HEK293 (cell line): ENCODE data around the gene HOXC10.
A peak's percentile ranks its signal among the peaks of the same experiment; 100 is the strongest.

Source experiments
- CTCF ChIA-PET: fragments of 350-600 bp; formaldehyde crosslinking; extraction: SDS; loops from one replicate; lab custom pipeline; 2021; ENCODE audit warnings: antibody characterized with exemption; lab: Yijun Ruan, JAX
- POLR2A ChIA-PET: fragments of 300-600 bp; formaldehyde crosslinking; extraction: SDS; loops from one replicate; lab custom pipeline; 2020; ENCODE audit warnings: antibody characterized with exemption, inconsistent platforms; lab: Yijun Ruan, JAX
- H3K27ac ChIP-seq: fragments of 200-500 bp; sonication (Bioruptor generic); 2 replicates; pipeline ENCODE4 v1.5.1; 2014; ENCODE audit warnings: low read depth, low read length, control low read depth, inconsistent platforms; ENCODE audit errors: extremely low read depth
- H3K36me3 ChIP-seq, 2 experiments: fragments of 200-500 bp in 1 of 2; sonication (Bioruptor generic) in 1 of 2; 1 replicate in 1 of 2; 2 replicates in 1 of 2; pipeline ENCODE4 v1.5.1; 2014 to 2017; ENCODE audit warnings: inconsistent platforms in 2 of 2, low read length in 2 of 2; ENCODE audit not compliant: control insufficient read depth in 2 of 2, insufficient read depth in 1 of 2
- H3K4me1 ChIP-seq: fragments of 200-500 bp; sonication (Bioruptor generic); 2 replicates; pipeline ENCODE4 v1.5.1; 2014; ENCODE audit warnings: mild to moderate bottlenecking, low read length, inconsistent platforms; ENCODE audit not compliant: control insufficient read depth, insufficient read depth
- H3K4me3 ChIP-seq: 2 replicates; pipeline ENCODE4 v1.5.1; 2011; ENCODE audit warnings: low read depth, mild to moderate bottlenecking, control low read depth, low read length, moderate library complexity
- H3K9me3 ChIP-seq: fragments of 200-500 bp; sonication (Bioruptor generic); 2 replicates; pipeline ENCODE4 v1.5.1; 2014; ENCODE audit warnings: low read depth, low read length, inconsistent platforms; ENCODE audit not compliant: control insufficient read depth, insufficient read depth
- HOXC10 ChIP-seq: sonication (generic); formaldehyde crosslinking; IDR thresholded peaks from 2 replicates; pipeline ENCODE4 v1.8.1; 2023; ENCODE audit warnings: mild to moderate bottlenecking, missing genetic modification reagents
- IKZF3 ChIP-seq: fragments of 450-650 bp; IDR thresholded peaks from 2 replicates; pipeline ENCODE4 v1.5.0; 2018; ENCODE audit warnings: missing biosample characterization, mild to moderate bottlenecking, missing genetic modification characterization, moderate library complexity
- ZBTB48 ChIP-seq: fragments of 450-650 bp; formaldehyde crosslinking; IDR thresholded peaks from 2 replicates; pipeline ENCODE4 v1.5.1; 2016; ENCODE audit warnings: missing biosample characterization, missing genetic modification characterization
- ZBTB8A ChIP-seq: fragments of 450-650 bp; formaldehyde crosslinking; IDR thresholded peaks from 2 replicates; pipeline ENCODE4 v1.5.1; 2016; ENCODE audit warnings: missing biosample characterization, missing genetic modification characterization
- ZIC2 ChIP-seq: fragments of 450-650 bp; formaldehyde crosslinking; IDR thresholded peaks from 2 replicates; pipeline ENCODE4 v1.5.1; 2016; ENCODE audit warnings: missing biosample characterization, missing genetic modification characterization
- ZNF112 ChIP-seq: fragments of 450-650 bp; formaldehyde crosslinking; IDR thresholded peaks from 2 replicates; pipeline ENCODE4 v1.5.0; 2017; ENCODE audit warnings: missing biosample characterization, missing genetic modification characterization
- ZNF174 ChIP-seq: fragments of 450-650 bp; formaldehyde crosslinking; IDR thresholded peaks from 2 replicates; pipeline ENCODE4 v1.5.0; 2017; ENCODE audit warnings: missing biosample characterization, mild to moderate bottlenecking, missing genetic modification characterization
- ZNF221 ChIP-seq: fragments of 450-650 bp; formaldehyde crosslinking; IDR thresholded peaks from 2 replicates; pipeline ENCODE4 v1.5.1; 2017; ENCODE audit warnings: missing biosample characterization, missing genetic modification characterization, borderline replicate concordance
- ZNF404 ChIP-seq: fragments of 450-650 bp; formaldehyde crosslinking; IDR thresholded peaks from 2 replicates; pipeline ENCODE4 v1.5.1; 2017; ENCODE audit warnings: missing biosample characterization, missing genetic modification characterization
- ZNF416 ChIP-seq: fragments of 450-650 bp; formaldehyde crosslinking; IDR thresholded peaks from 2 replicates; pipeline ENCODE4 v1.5.1; 2016; ENCODE audit warnings: missing biosample characterization, missing genetic modification characterization
- ZNF426 ChIP-seq: fragments of 450-650 bp; formaldehyde crosslinking; IDR thresholded peaks from 2 replicates; pipeline ENCODE4 v1.5.1; 2017; ENCODE audit warnings: missing biosample characterization, missing genetic modification characterization, mild to moderate bottlenecking, inconsistent platforms, moderate library complexity
- ZNF433 ChIP-seq: fragments of 450-650 bp; formaldehyde crosslinking; IDR thresholded peaks from 2 replicates; pipeline ENCODE4 v1.5.1; 2016; ENCODE audit warnings: missing biosample characterization, missing genetic modification characterization, low read depth
- ZNF510 ChIP-seq: fragments of 450-650 bp; formaldehyde crosslinking; IDR thresholded peaks from 2 replicates; pipeline ENCODE4 v1.5.1; 2018; ENCODE audit warnings: mild to moderate bottlenecking, missing genetic modification characterization, missing biosample characterization; ENCODE audit not compliant: insufficient replicate concordance
- ZNF521 ChIP-seq: fragments of 450-650 bp; formaldehyde crosslinking; IDR thresholded peaks from 2 replicates; pipeline ENCODE4 v1.5.1; 2017; ENCODE audit warnings: missing biosample characterization, mild to moderate bottlenecking, missing genetic modification characterization
- ZNF596 ChIP-seq: fragments of 450-650 bp; IDR thresholded peaks from 2 replicates; pipeline ENCODE4 v1.5.0; 2018; ENCODE audit warnings: missing biosample characterization, mild to moderate bottlenecking, missing genetic modification characterization, moderate library complexity
- ZNF660 ChIP-seq: fragments of 450-650 bp; IDR thresholded peaks from 2 replicates; pipeline ENCODE4 v1.5.1; 2018; ENCODE audit warnings: missing biosample characterization, mild to moderate bottlenecking, missing genetic modification characterization
- ZNF776 ChIP-seq: fragments of 450-650 bp; formaldehyde crosslinking; IDR thresholded peaks from 2 replicates; pipeline ENCODE4 v1.5.0; 2017; ENCODE audit warnings: missing biosample characterization, missing genetic modification characterization, borderline replicate concordance
- TF ChIP-seq, protein P1 (sequence below): fragments of 450-650 bp; formaldehyde crosslinking; IDR thresholded peaks from 2 replicates; pipeline ENCODE4 v1.5.1; 2017; ENCODE audit warnings: missing biosample characterization, missing genetic modification characterization
- TF ChIP-seq, protein P2 (sequence below): fragments of 450-650 bp; formaldehyde crosslinking; IDR thresholded peaks from 2 replicates; pipeline ENCODE4 v1.5.1; 2016; ENCODE audit warnings: missing biosample characterization, missing genetic modification characterization
- TF ChIP-seq, protein P3 (sequence below): fragments of 450-650 bp; formaldehyde crosslinking; IDR thresholded peaks from 2 replicates; pipeline ENCODE4 v1.5.1; 2016; ENCODE audit warnings: missing biosample characterization, missing genetic modification characterization
- TF ChIP-seq, protein P4 (sequence below): fragments of 450-650 bp; formaldehyde crosslinking; IDR thresholded peaks from 2 replicates; pipeline ENCODE4 v1.5.1; 2017; ENCODE audit warnings: missing biosample characterization, missing genetic modification characterization

The HOXC10 gene

DNA sequence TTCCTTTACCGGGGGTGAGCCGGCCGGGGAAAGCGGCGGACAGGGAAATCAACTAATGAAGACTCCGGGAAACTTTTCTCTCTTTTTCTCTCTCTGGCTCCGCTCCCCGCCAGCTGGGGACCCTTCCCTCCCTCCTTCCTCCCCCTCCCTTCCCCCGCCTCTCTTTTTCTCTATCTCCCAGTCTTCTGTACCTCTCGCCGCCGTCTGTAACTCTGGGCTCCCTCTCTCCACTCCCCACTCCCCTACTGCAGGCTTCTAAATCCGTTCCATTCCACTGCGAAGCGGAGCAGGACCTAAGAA is 18.9 kb upstream of the HOXC10 start:
- TF ChIP-seq ZNF112 (no peak), ZNF596 (tag by site-specific recombination) (0 out of 2 replicates have a peak, but pooled peaks have one; percentile 44)
- ChIA-PET CTCF (interaction anchor here (0.6 to 1.5 kb wide), 3 partner anchors 12 to 55 kb away, joined by 3 to 5 read pairs (median 4); no protein-coding TSS in a partner anchor), POLR2A (no interaction called here)
- Histone ChIP-seq H3K4me3 (no peak overlapping the region), H3K27ac (peak overlapping the region; percentile 94; the same call in 1 of the 2 replicates), H3K36me3 (peaks cover 0 to 8% of the 10 kb centered on the region in 2 experiments; a peak in 1 of 3 replicates), H3K4me1 (peaks cover 68% of the 10 kb centered on the region), H3K9me3 (no peaks in the 10 kb centered on the region)

DNA sequence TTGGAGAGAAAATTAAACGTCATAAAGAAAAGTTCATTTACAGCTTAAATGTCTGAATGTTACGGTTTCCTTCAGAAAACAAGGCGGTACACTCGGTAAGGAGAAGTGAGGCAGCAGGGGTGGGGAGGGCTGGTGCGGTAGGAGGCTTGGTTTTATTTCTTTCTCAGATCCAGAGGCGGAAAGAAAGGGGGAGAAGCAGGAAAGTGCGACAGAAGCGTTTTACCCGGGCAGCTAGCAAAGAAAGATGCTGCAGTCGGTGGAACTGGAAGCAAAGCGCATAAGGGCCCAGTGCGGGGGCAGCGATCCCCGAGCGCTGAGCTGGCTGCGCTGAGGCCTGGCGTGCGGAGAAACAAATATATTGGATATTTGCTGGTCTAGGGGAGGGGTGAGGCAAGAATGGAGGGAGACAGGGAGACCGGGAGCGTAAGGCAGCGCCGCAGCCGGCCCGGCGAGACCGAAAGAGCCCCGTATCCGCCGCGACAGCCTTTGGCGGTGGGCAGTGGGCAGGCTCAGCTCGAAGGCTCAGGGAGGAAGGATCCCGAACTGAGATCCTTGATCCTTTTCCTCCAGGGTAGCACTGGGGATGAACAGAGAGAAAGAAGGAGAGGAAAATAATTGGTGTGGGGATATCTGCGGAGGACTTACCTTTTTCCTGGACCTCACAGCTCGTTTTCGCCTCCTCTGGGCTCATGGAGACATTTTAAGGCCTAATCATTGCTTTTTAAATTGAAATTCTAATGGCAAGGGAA is 18.4 kb upstream of the HOXC10 start:
- Histone ChIP-seq H3K4me1 (peaks cover 70% of the 10 kb centered on the region), H3K36me3 (peaks cover 0 to 7% of the 10 kb centered on the region in 2 experiments; a peak in 1 of 3 replicates), H3K9me3 (no peaks in the 10 kb centered on the region), H3K4me3 (no peak overlapping the region), H3K27ac (peak overlapping the region; percentile 94)
- TF ChIP-seq IKZF3 (tag by site-specific recombination), result 0 out of 2 replicates have a peak, but pooled peaks have one; percentile 6
- no peak for TF ChIP-seq ZNF433 (tag by site-specific recombination)
- no peak for TF ChIP-seq ZNF776 (tag by site-specific recombination)
- TF ChIP-seq ZNF404 (tag by site-specific recombination), result no peak
- ChIA-PET CTCF (interaction anchor here (0.6 to 0.7 kb wide), 2 partner anchors 12 to 55 kb away, joined by 3 to 4 read pairs; no protein-coding TSS in a partner anchor), POLR2A (interaction anchor here (0.8 kb wide), 1 partner anchor 10 kb away, joined by 3 read pairs; no protein-coding TSS in a partner anchor)

DNA sequence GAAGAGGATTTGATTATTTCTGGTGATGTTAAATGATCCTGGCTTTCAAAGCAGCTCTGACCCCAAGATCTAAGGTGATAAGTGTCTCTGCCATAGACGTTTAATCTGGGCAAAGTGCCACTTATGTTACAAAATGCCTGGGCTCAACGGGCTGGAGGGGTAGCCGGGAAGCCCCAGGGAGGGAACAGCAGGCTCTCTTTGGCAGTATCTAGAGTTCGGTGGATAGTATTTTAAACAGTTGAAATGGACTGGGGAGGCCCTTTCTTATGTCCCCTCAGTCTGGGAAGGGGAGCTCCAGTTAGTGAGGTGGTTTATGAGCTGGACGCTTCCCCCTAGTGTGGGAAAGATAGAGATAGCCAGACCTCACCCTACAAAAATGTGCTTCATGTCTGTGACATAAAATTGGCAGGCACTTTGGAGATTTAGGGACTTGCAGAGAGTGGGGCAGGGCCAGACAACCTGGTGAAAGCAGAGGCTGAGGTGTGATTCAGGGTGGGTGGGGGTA is 17.5 kb upstream of the HOXC10 start:
- Histone ChIP-seq H3K4me1 (peaks cover 80% of the 10 kb centered on the region), H3K4me3 (no peak overlapping the region), H3K27ac (peak overlapping the region; percentile 94), H3K9me3 (no peaks in the 10 kb centered on the region), H3K36me3 (no peaks in the 10 kb centered on the region)
- POLR2A ChIA-PET, result interaction anchor here (0.7 to 0.8 kb wide), 2 partner anchors 9 to 186 kb away, joined by 3 read pairs; no protein-coding TSS in a partner anchor
- CTCF ChIA-PET, result interaction anchor here (0.9 to 1.1 kb wide), 2 partner anchors 21 to 40 kb away, joined by 3 read pairs; no protein-coding TSS in a partner anchor
- TF ChIP-seq ZNF426 (tag by site-specific recombination) (no peak), HOXC10 (CRISPR knock-in tag) (no peak), ZNF660 (tag by site-specific recombination) (0 out of 2 replicates have a peak, but pooled peaks have one; percentile 50), ZNF510 (tag by site-specific recombination) (no peak), ZNF521 (no peak), ZBTB8A (peak; percentile 29), ZNF221 (tag by site-specific recombination) (no peak), ZNF174 (no peak), ZNF416 (tag by site-specific recombination) (no peak), ZBTB48 (tag by site-specific recombination) (peak; percentile 50; the same call in 1 of the 2 replicates), ZIC2 (peak; percentile 48; the same call in 1 of the 2 replicates)
- TF ChIP-seq, protein P1, sequence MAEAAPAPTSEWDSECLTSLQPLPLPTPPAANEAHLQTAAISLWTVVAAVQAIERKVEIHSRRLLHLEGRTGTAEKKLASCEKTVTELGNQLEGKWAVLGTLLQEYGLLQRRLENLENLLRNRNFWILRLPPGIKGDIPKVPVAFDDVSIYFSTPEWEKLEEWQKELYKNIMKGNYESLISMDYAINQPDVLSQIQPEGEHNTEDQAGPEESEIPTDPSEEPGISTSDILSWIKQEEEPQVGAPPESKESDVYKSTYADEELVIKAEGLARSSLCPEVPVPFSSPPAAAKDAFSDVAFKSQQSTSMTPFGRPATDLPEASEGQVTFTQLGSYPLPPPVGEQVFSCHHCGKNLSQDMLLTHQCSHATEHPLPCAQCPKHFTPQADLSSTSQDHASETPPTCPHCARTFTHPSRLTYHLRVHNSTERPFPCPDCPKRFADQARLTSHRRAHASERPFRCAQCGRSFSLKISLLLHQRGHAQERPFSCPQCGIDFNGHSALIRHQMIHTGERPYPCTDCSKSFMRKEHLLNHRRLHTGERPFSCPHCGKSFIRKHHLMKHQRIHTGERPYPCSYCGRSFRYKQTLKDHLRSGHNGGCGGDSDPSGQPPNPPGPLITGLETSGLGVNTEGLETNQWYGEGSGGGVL, result peak; percentile 58; the same call in 1 of the 2 replicates
- TF ChIP-seq, protein P2, sequence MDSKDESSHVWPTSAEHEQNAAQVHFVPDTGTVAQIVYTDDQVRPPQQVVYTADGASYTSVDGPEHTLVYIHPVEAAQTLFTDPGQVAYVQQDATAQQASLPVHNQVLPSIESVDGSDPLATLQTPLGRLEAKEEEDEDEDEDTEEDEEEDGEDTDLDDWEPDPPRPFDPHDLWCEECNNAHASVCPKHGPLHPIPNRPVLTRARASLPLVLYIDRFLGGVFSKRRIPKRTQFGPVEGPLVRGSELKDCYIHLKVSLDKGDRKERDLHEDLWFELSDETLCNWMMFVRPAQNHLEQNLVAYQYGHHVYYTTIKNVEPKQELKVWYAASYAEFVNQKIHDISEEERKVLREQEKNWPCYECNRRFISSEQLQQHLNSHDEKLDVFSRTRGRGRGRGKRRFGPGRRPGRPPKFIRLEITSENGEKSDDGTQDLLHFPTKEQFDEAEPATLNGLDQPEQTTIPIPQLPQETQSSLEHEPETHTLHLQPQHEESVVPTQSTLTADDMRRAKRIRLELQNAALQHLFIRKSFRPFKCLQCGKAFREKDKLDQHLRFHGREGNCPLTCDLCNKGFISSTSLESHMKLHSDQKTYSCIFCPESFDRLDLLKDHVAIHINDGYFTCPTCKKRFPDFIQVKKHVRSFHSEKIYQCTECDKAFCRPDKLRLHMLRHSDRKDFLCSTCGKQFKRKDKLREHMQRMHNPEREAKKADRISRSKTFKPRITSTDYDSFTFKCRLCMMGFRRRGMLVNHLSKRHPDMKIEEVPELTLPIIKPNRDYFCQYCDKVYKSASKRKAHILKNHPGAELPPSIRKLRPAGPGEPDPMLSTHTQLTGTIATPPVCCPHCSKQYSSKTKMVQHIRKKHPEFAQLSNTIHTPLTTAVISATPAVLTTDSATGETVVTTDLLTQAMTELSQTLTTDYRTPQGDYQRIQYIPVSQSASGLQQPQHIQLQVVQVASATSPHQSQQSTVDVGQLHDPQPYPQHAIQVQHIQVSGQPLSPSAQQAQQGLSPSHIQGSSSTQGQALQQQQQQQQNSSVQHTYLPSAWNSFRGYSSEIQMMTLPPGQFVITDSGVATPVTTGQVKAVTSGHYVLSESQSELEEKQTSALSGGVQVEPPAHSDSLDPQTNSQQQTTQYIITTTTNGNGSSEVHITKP, result peak; percentile 83
- TF ChIP-seq, protein P3, sequence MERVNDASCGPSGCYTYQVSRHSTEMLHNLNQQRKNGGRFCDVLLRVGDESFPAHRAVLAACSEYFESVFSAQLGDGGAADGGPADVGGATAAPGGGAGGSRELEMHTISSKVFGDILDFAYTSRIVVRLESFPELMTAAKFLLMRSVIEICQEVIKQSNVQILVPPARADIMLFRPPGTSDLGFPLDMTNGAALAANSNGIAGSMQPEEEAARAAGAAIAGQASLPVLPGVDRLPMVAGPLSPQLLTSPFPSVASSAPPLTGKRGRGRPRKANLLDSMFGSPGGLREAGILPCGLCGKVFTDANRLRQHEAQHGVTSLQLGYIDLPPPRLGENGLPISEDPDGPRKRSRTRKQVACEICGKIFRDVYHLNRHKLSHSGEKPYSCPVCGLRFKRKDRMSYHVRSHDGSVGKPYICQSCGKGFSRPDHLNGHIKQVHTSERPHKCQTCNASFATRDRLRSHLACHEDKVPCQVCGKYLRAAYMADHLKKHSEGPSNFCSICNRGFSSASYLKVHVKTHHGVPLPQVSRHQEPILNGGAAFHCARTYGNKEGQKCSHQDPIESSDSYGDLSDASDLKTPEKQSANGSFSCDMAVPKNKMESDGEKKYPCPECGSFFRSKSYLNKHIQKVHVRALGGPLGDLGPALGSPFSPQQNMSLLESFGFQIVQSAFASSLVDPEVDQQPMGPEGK, result peak; percentile 57
- TF ChIP-seq, protein P4, sequence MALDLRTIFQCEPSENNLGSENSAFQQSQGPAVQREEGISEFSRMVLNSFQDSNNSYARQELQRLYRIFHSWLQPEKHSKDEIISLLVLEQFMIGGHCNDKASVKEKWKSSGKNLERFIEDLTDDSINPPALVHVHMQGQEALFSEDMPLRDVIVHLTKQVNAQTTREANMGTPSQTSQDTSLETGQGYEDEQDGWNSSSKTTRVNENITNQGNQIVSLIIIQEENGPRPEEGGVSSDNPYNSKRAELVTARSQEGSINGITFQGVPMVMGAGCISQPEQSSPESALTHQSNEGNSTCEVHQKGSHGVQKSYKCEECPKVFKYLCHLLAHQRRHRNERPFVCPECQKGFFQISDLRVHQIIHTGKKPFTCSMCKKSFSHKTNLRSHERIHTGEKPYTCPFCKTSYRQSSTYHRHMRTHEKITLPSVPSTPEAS (tag by site-specific recombination), result no peak
